ENCODE results near the gene DDX50.

The DDX50 gene

GRCh38 chr10:68988530-68989316 is 87.6 kb downstream of the DDX50 start, which contains the start of gene KIFBP:
Gene KIFBP, plus strand, starts transcription at chr10:68988803. Its CDS starts 30 bp downstream, at chr10:68988833.
- peak; percentile 92 for DNase-seq (ENCODE audit: low read depth)

GRCh38 chr10:68989317-68989990 is 88.3 kb downstream of the DDX50 start:
- DNase-seq (ENCODE audit: low read depth): no peak

- DNase-seq (ENCODE audit: low read depth): peak; percentile 88
Observed at GRCh38 chr10:68992636-68993440, 91.7 kb downstream of the DDX50 start.
